Panc1 (cell line): ENCODE measurements around the gene UBTD1.

ENCODE experiments used
- CTCF ChIP-seq: fragments of 450-650 bp; IDR thresholded peaks from 2 replicates; pipeline ENCODE4 v1.5.1; 2017; ENCODE audit warnings: mild to moderate bottlenecking
- REST ChIP-seq, 2 experiments: IDR thresholded peaks; 2 replicates each; pipeline ENCODE4 v1.6.1; 2011 to 2012; ENCODE audit warnings: low read depth in 2 of 2, control low read depth in 1 of 2, low read length in 1 of 2, mild to moderate bottlenecking in 1 of 2, moderate library complexity in 1 of 2; ENCODE audit not compliant: insufficient read depth in 1 of 2
- SIN3A ChIP-seq: IDR thresholded peaks from 2 replicates; pipeline ENCODE4 v1.6.1; 2012; ENCODE audit warnings: low read depth, mild to moderate bottlenecking, low read length, moderate library complexity, borderline replicate concordance; ENCODE audit not compliant: insufficient read depth

- no peak for TF ChIP-seq CTCF
- TF ChIP-seq REST (IDR thresholded peaks at IDR 0.05; ENCODE audit: insufficient read depth in 1 of 2, low read depth in 2 of 2, low read length in 1 of 2): no peak
- TF ChIP-seq SIN3A: no peak
Observed at GRCh38 chr10:97573021-97573420, 74.3 kb downstream of the UBTD1 start.
